HL-60 (cell line): ENCODE data around the gene MFAP5.
"Not testable (repeated sequence)": the region's sequence is repeated elsewhere in the genome, so short reads cannot be mapped to it uniquely, and the experiment has no call there.

Experiments used
- DNase-seq, 2 experiments: peaks; one replicate each; pipeline ENCODE4 v3.0.0-alpha.2; 2010 to 2020; ENCODE audit warnings: low read depth in 1 of 2, low spot score in 1 of 2
- H3K27ac ChIP-seq: fragments of 250-450 bp; sonication (Bioruptor Pico); replicated peaks from 2 replicates; pipeline ENCODE4 v1.5.1; 2020; ENCODE audit warnings: mild to moderate bottlenecking, moderate library complexity
- H3K27me3 ChIP-seq: fragments of 250-450 bp; sonication (Bioruptor Pico); 2 replicates; pipeline ENCODE4 v1.5.1; 2021; ENCODE audit warnings: mild to moderate bottlenecking, moderate library complexity; ENCODE audit not compliant: insufficient read depth, poor library complexity, severe bottlenecking
- H3K4me3 ChIP-seq: replicated peaks from 2 replicates; pipeline ENCODE4 v1.5.1; 2011; ENCODE audit warnings: mild to moderate bottlenecking, control low read depth, low read length; ENCODE audit not compliant: insufficient read depth
- CTCF ChIP-seq: IDR thresholded peaks from one replicate; pipeline ENCODE4 v1.5.1; 2011; ENCODE audit warnings: low read length, control low read depth, inconsistent platforms; ENCODE audit not compliant: insufficient read depth
- GABPA ChIP-seq: IDR thresholded peaks from 2 replicates; pipeline ENCODE4 v1.6.1; 2012; ENCODE audit warnings: low read depth
- POLR2AphosphoS5 ChIP-seq: IDR thresholded peaks from 2 replicates; pipeline ENCODE4 v1.6.1; 2012; ENCODE audit warnings: low read depth
- REST ChIP-seq: IDR thresholded peaks from 2 replicates; pipeline ENCODE4 v1.6.1; 2012; ENCODE audit warnings: low read depth; ENCODE audit not compliant: insufficient replicate concordance
- SPI1 ChIP-seq: IDR thresholded peaks from 2 replicates; pipeline ENCODE4 v1.6.1; 2012; ENCODE audit warnings: low read depth, mild to moderate bottlenecking, borderline replicate concordance

MFAP5 gene

GRCh38 chr12:8628731-8629130 lies 33.9 kb downstream of the MFAP5 start:
- DNase-seq = no peak
- H3K27me3 ChIP-seq = no peaks in the 10 kb centered on the region
- H3K4me3 ChIP-seq = no peak overlapping the region
- no peak overlapping the region for H3K27ac ChIP-seq
- TF ChIP-seq GABPA = no peak
- TF ChIP-seq POLR2AphosphoS5 = no peak
- no peak for TF ChIP-seq CTCF
- TF ChIP-seq SPI1 = no peak
- TF ChIP-seq REST = no peak

- not testable (repeated sequence) for H3K27me3 ChIP-seq, H3K27ac ChIP-seq, H3K4me3 ChIP-seq, DNase-seq
These were observed 37.9 kb downstream of the MFAP5 start for GRCh38 chr12:8624750-8625149.

GRCh38 chr12:8622646-8623045 lies 40.0 kb downstream of the MFAP5 start:
- Histone ChIP-seq H3K27me3 (no peaks in the 10 kb centered on the region), H3K4me3 (no peak overlapping the region), H3K27ac (no peak overlapping the region)
- TF ChIP-seq CTCF = no peak
- no peak for TF ChIP-seq SPI1
- no peak for TF ChIP-seq GABPA
- no peak for TF ChIP-seq POLR2AphosphoS5
- no peak for TF ChIP-seq REST
- no peak for DNase-seq

GRCh38 chr12:8615206-8615605 lies 47.4 kb downstream of the MFAP5 start:
- no peak for DNase-seq
- H3K27ac ChIP-seq = no peak overlapping the region
- TF ChIP-seq SPI1 = no peak
- no peak for TF ChIP-seq POLR2AphosphoS5
- TF ChIP-seq CTCF = no peak
- TF ChIP-seq REST = no peak
- TF ChIP-seq GABPA = no peak

GRCh38 chr12:8613881-8614280 lies 48.7 kb downstream of the MFAP5 start:
- H3K4me3 ChIP-seq, H3K27me3 ChIP-seq, H3K27ac ChIP-seq, DNase-seq: not testable (repeated sequence)

More at GRCh38 chr12:8615206-8615605, 47.4 kb downstream of the MFAP5 start:
- no peaks in the 10 kb centered on the region for H3K27me3 ChIP-seq
- H3K4me3 ChIP-seq = no peak overlapping the region
